HepG2 (cell line): ENCODE measurements around the gene LYPLA2. TPM values are rescaled to one million over a fixed set of nuclear protein-coding genes. Genes with fewer than 3 reads are reported as not detected.
A peak's percentile ranks its signal among the peaks of the same experiment; 100 is the strongest.

Experiments
- ATAC-seq: fragments of 200-7000 bp; cut with Tn5 transposase; 3 replicates; pipeline ENCODE4 v1.9.1; 2020; ENCODE audit warnings: mild to moderate bottlenecking, moderate library complexity
- BruUV-seq: library from RNA; stranded (reverse); fragments of 400-500 nt; replicated peaks from 2 replicates; lab custom pipeline; 2021; lab: Mats Ljungman, UMichigan
- CTCF ChIA-PET: fragments of 300-600 bp; formaldehyde crosslinking; extraction: SDS; loops from one replicate; lab custom pipeline; 2021; ENCODE audit warnings: low total read pairs, inconsistent platforms, low intra/inter-chr PET ratio; lab: Yijun Ruan, JAX
- POLR2A ChIA-PET: fragments of 350-600 bp; sonication (Branson Sonifier 250); formaldehyde crosslinking; loops from one replicate; lab custom pipeline; 2020; ENCODE audit warnings: antibody characterized with exemption, inconsistent platforms; lab: Yijun Ruan, JAX
- DNase-seq: peaks from one replicate; pipeline ENCODE4 v3.0.0-alpha.2; 2015; ENCODE audit warnings: low spot score
- FAIRE-seq: peaks from 3 replicates; lab custom pipeline; 2011; peaks lifted over from hg19 to GRCh38; lab: Jason Lieb, UNC
- H2AFZ ChIP-seq: one replicate; pipeline ENCODE4 v1.6.1; 2011; ENCODE audit warnings: low read length, inconsistent platforms
- H3K27ac ChIP-seq: fragments of 300-600 bp; 3 replicates; pipeline ENCODE4 v1.8.0; 2011; ENCODE audit warnings: mixed run types, mild to moderate bottlenecking, mixed read lengths, low read length, inconsistent platforms; ENCODE audit not compliant: insufficient read depth; ENCODE audit errors: extremely low read length
- H3K27me3 ChIP-seq, 2 experiments: fragments of 200-600 bp in 1 of 2; 2 replicates in 1 of 2; 3 replicates in 1 of 2; pipeline versions ENCODE4 v1.6.0 to v1.8.0; 2011; ENCODE audit warnings: low read length in 2 of 2, mild to moderate bottlenecking in 2 of 2, moderate library complexity in 2 of 2, inconsistent platforms in 1 of 2; ENCODE audit not compliant: insufficient read depth in 2 of 2, control insufficient read depth in 1 of 2
- H3K36me3 ChIP-seq, 2 experiments: fragments of 200-600 bp in 1 of 2; replicated peaks in 1 of 2; 2 replicates in 1 of 2; 3 replicates in 1 of 2; pipeline versions ENCODE4 v1.5.1 to v1.8.0; 2011; ENCODE audit warnings: low read length in 2 of 2, inconsistent platforms in 1 of 2; ENCODE audit not compliant: insufficient read depth in 2 of 2, control insufficient read depth in 1 of 2
- H3K4me1 ChIP-seq: 2 replicates; pipeline ENCODE4 v1.5.1; 2012; ENCODE audit warnings: low read length, inconsistent platforms; ENCODE audit not compliant: insufficient read depth
- H3K4me2 ChIP-seq: 2 replicates; pipeline ENCODE4 v1.6.0; 2011; ENCODE audit warnings: low read depth, low read length, inconsistent platforms
- H3K4me3 ChIP-seq, 3 experiments: fragments of 200-600 bp in 1 of 3; sonication (generic), shearing (Covaris generic) in 1 of 3; replicated peaks in 1 of 3; 2 replicates each; pipeline ENCODE4 v1.5.1; 2011 to 2016; ENCODE audit warnings: low read length in 3 of 3, inconsistent platforms in 2 of 3, low read depth in 2 of 3, mild to moderate bottlenecking in 2 of 3, control low read depth in 1 of 3, mixed read lengths in 1 of 3; ENCODE audit not compliant: insufficient read depth in 1 of 3
- H3K79me2 ChIP-seq: one replicate; pipeline ENCODE4 v1.6.1; 2011; ENCODE audit warnings: low read length, inconsistent platforms; ENCODE audit not compliant: insufficient read depth
- H3K9ac ChIP-seq: 2 replicates; pipeline ENCODE4 v1.6.0; 2011; ENCODE audit warnings: mild to moderate bottlenecking, low read depth, low read length, inconsistent platforms; ENCODE audit not compliant: insufficient read depth
- H3K9me3 ChIP-seq: 2 replicates; pipeline ENCODE4 v1.5.1; 2012; ENCODE audit warnings: mild to moderate bottlenecking, low read length
- H4K20me1 ChIP-seq: 2 replicates; pipeline ENCODE4 v1.6.0; 2011; ENCODE audit warnings: inconsistent platforms, mild to moderate bottlenecking, low read length, moderate library complexity; ENCODE audit not compliant: insufficient read depth
- ELF3 ChIP-seq: IDR thresholded peaks from 2 replicates; pipeline ENCODE4 v1.6.1; 2016; ENCODE audit warnings: missing genetic modification reagents, missing compliant biosample characterization
- KDM2A ChIP-seq: sonication (generic); formaldehyde crosslinking; IDR thresholded peaks from 2 replicates; pipeline ENCODE4 v1.4.0; 2020; ENCODE audit warnings: low read depth, missing genetic modification reagents, borderline replicate concordance
- MAF1 ChIP-seq: sonication (generic); formaldehyde crosslinking; IDR thresholded peaks from 2 replicates; pipeline ENCODE4 v1.5.0; 2020; ENCODE audit warnings: missing genetic modification reagents, borderline replicate concordance
- NFYC ChIP-seq: IDR thresholded peaks from 2 replicates; pipeline ENCODE4 v1.6.1; 2016; ENCODE audit warnings: missing genetic modification reagents, missing compliant biosample characterization
- RFX1 ChIP-seq: fragments of 450-650 bp; IDR thresholded peaks from 2 replicates; pipeline ENCODE4 v1.6.1; 2017
- TGIF2 ChIP-seq: IDR thresholded peaks from 2 replicates; pipeline ENCODE4 v1.6.1; 2016; ENCODE audit warnings: control low read depth, missing compliant biosample characterization
- ZFP36 ChIP-seq: fragments of 150-350 bp; IDR thresholded peaks from 2 replicates; pipeline ENCODE4 v1.6.1; 2018; ENCODE audit warnings: borderline replicate concordance, low read length, low read depth; ENCODE audit not compliant: partially characterized antibody
- ZNF225 ChIP-seq: sonication (generic); formaldehyde crosslinking; IDR thresholded peaks from 2 replicates; pipeline ENCODE4 v1.4.0; 2020; ENCODE audit warnings: mild to moderate bottlenecking, missing genetic modification reagents
- ZNF572 ChIP-seq: sonication (generic); formaldehyde crosslinking; IDR thresholded peaks from 2 replicates; pipeline ENCODE4 v1.5.1; 2020; ENCODE audit warnings: mild to moderate bottlenecking, missing genetic modification reagents
- ZNF724P ChIP-seq: sonication (generic); formaldehyde crosslinking; IDR thresholded peaks from 2 replicates; pipeline ENCODE4 v1.8.0; 2022; ENCODE audit warnings: missing genetic modification reagents, borderline replicate concordance
- ZNF773 ChIP-seq: sonication (generic); formaldehyde crosslinking; IDR thresholded peaks from 2 replicates; pipeline ENCODE4 v1.4.0; 2020; ENCODE audit warnings: missing genetic modification reagents, borderline replicate concordance
- WGBS: methylation state at CpG from one replicate; pipeline ENCODE4 v1.1.6; 2017; ENCODE audit warnings: low lambda C conversion rate; 5-methylcytosine and 5-hydroxymethylcytosine counted together
- in situ Hi-C: cut with HindIII; loops from 2 replicates; pipeline ENCODE4 v1.10.0; 2017; ENCODE audit warnings: low pct_unique_long_range_greater_than_20kb; ENCODE audit not compliant: extremely low pct_ligation_motif_present
- intact Hi-C: fragments of 100-400 bp; cut with micrococcal nuclease; formaldehyde crosslinking; loops from one replicate; pipeline ENCODE4 v1.10.0; 2022; ENCODE audit not compliant: unreplicated experiment
- polyA plus RNA-seq, 8 experiments: library from polyadenylated mRNA; depleted of rRNA in 3 of 8; stranded (reverse) in 7 of 8; unstranded in 1 of 8; fragments of >200 nt; fragmentation: Illumina TruSeq in 4 of 8; extraction: Trizol in 4 of 8; gene quantifications; 2 replicates each; pipeline versions ENCODE4 v1.2.1 to v1.2.3, GENCODE V29; 2011 to 2016; ENCODE audit warnings: low read depth in 4 of 8, missing spikeins in 1 of 8, mixed read lengths in 1 of 8; ENCODE audit not compliant: insufficient read depth in 1 of 8
- total RNA-seq, 5 experiments: library from RNA; depleted of rRNA; stranded (reverse); fragments of >200 nt; fragmentation: Illumina TruSeq; extraction: Trizol; gene quantifications; 2 replicates each; pipeline ENCODE4 v1.2.3, GENCODE V29; 2016; ENCODE audit warnings: low read depth in 1 of 5
- TF ChIP-seq, protein P1 (sequence below): sonication (generic); formaldehyde crosslinking; IDR thresholded peaks from 2 replicates; pipeline ENCODE4 v1.4.0; 2020; ENCODE audit warnings: missing genetic modification reagents, low read depth, mild to moderate bottlenecking, borderline replicate concordance
- TF ChIP-seq, protein P2 (sequence below): sonication (generic); formaldehyde crosslinking; IDR thresholded peaks from 2 replicates; pipeline ENCODE4 v1.4.0; 2020; ENCODE audit warnings: missing genetic modification reagents, borderline replicate concordance
- TF ChIP-seq, protein P3 (sequence below): sonication (generic); formaldehyde crosslinking; IDR thresholded peaks from 2 replicates; pipeline ENCODE4 v1.5.0; 2020; ENCODE audit warnings: mild to moderate bottlenecking, missing genetic modification reagents
- TF ChIP-seq, protein P4 (sequence below): sonication (generic); formaldehyde crosslinking; conservative IDR thresholded peaks from 2 replicates; pipeline ENCODE4 v1.4.0; 2020; ENCODE audit warnings: missing genetic modification reagents
- TF ChIP-seq, protein P5 (sequence below): IDR thresholded peaks from 2 replicates; pipeline ENCODE4 v1.6.1; 2018; ENCODE audit warnings: missing genetic modification reagents, mild to moderate bottlenecking, missing compliant biosample characterization

LYPLA2 gene
- total and polyA plus RNA-seq, 2 of the 13 experiments (the other 11 are each of a cell fraction or from before 2014, with no cell fraction given) = 72.1 to 73.2 TPM

DNA sequence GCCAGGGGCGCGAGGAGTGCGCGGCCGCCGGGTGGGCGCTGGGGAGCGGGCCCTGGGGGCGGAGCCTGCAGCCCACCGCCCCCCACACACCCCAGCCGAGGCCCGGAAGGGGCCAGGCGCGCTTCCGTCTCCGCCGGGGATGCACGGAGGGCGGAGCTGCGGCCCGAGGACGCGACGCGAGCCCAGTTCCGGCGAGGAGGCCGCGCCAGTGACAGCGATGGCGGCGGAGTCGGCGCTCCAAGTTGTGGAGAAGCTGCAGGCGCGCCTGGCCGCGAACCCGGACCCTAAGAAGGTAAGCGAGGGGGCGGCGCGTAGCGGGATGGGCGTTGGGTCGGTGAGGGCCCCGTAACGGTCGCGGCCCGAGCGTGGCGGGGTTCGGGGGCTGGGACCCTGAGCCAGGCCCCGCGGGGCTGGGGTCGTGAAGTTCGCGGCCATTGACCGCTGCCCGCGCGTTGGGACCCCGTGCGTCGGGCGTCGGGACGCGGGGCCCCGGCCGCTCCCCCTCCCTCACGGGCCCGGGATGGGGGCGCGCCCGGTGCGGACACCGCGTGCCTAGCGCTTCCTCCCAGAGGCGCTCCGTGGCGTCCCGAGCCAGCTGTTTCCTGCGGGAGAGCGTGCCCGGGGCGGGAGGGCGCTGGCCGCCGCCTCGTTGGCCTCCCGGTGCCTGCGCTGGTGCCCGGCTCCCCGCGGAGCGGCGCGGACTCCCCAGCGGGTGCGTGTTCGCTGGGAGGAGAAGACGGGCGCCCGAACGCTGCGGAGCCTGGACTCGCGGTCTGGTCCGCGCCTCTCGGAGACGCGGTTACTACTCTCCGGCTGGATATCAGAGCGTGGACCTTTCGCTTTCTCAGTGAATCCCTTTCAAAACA lies 47.4 kb upstream of the LYPLA2 start, which contains the start of gene ELOA:
TSS of gene ELOA (plus strand) at position 185 of the 866 bp plus-strand sequence. CDS start at position 218, 33 bp downstream.
- peaks cover 49% of the 10 kb centered on the region for H3K79me2 ChIP-seq
- TF ChIP-seq, protein P1, sequence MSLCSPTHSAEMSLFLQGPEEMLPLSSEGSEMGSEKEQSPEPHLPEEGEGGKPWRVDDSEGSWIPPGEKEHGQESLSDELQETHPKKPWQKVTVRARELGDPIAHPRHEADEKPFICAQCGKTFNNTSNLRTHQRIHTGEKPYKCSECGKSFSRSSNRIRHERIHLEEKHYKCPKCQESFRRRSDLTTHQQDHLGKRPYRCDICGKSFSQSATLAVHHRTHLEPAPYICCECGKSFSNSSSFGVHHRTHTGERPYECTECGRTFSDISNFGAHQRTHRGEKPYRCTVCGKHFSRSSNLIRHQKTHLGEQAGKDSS = no peak; the same call in 1 of the 2 replicates
- peak; percentile 93 for TF ChIP-seq KDM2A
- TF ChIP-seq, protein P2, sequence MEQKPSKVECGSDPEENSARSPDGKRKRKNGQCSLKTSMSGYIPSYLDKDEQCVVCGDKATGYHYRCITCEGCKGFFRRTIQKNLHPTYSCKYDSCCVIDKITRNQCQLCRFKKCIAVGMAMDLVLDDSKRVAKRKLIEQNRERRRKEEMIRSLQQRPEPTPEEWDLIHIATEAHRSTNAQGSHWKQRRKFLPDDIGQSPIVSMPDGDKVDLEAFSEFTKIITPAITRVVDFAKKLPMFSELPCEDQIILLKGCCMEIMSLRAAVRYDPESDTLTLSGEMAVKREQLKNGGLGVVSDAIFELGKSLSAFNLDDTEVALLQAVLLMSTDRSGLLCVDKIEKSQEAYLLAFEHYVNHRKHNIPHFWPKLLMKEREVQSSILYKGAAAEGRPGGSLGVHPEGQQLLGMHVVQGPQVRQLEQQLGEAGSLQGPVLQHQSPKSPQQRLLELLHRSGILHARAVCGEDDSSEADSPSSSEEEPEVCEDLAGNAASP (CRISPR knock-in tag) = peak; percentile 36; the same call in 1 of the 2 replicates
- TF ChIP-seq, protein P3, sequence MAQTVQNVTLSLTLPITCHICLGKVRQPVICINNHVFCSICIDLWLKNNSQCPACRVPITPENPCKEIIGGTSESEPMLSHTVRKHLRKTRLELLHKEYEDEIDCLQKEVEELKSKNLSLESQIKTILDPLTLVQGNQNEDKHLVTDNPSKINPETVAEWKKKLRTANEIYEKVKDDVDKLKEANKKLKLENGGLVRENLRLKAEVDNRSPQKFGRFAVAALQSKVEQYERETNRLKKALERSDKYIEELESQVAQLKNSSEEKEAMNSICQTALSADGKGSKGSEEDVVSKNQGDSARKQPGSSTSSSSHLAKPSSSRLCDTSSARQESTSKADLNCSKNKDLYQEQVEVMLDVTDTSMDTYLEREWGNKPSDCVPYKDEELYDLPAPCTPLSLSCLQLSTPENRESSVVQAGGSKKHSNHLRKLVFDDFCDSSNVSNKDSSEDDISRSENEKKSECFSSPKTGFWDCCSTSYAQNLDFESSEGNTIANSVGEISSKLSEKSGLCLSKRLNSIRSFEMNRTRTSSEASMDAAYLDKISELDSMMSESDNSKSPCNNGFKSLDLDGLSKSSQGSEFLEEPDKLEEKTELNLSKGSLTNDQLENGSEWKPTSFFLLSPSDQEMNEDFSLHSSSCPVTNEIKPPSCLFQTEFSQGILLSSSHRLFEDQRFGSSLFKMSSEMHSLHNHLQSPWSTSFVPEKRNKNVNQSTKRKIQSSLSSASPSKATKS (CRISPR knock-in tag) = no peak
- TF ChIP-seq RFX1 = no peak
- peak; percentile 43; the same call in 1 of the 2 replicates for TF ChIP-seq TGIF2 (CRISPR knock-in tag)
- no peak for TF ChIP-seq ZFP36
- TF ChIP-seq, protein P4, sequence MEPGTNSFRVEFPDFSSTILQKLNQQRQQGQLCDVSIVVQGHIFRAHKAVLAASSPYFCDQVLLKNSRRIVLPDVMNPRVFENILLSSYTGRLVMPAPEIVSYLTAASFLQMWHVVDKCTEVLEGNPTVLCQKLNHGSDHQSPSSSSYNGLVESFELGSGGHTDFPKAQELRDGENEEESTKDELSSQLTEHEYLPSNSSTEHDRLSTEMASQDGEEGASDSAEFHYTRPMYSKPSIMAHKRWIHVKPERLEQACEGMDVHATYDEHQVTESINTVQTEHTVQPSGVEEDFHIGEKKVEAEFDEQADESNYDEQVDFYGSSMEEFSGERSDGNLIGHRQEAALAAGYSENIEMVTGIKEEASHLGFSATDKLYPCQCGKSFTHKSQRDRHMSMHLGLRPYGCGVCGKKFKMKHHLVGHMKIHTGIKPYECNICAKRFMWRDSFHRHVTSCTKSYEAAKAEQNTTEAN (CRISPR knock-in tag) = no peak
- TF ChIP-seq, protein P5, sequence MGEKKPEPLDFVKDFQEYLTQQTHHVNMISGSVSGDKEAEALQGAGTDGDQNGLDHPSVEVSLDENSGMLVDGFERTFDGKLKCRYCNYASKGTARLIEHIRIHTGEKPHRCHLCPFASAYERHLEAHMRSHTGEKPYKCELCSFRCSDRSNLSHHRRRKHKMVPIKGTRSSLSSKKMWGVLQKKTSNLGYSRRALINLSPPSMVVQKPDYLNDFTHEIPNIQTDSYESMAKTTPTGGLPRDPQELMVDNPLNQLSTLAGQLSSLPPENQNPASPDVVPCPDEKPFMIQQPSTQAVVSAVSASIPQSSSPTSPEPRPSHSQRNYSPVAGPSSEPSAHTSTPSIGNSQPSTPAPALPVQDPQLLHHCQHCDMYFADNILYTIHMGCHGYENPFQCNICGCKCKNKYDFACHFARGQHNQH (CRISPR knock-in tag) = peak; percentile 56; the same call in 1 of the 2 replicates
- TF ChIP-seq ZNF572 (CRISPR knock-in tag) = no peak
- TF ChIP-seq NFYC (CRISPR knock-in tag) = no peak
- no peak for TF ChIP-seq MAF1 (CRISPR knock-in tag)
- TF ChIP-seq ZNF724P = no peak
- peak; percentile 70; the same call in 1 of the 2 replicates for TF ChIP-seq ELF3 (CRISPR knock-in tag)
- TF ChIP-seq ZNF773 (CRISPR knock-in tag) = no peak; the same call in 1 of the 2 replicates
- peak; percentile 28; the same call in 1 of the 2 replicates for TF ChIP-seq ZNF225 (CRISPR knock-in tag)

More for the DNA sequence above, 47.4 kb upstream of the LYPLA2 start, which contains the start of gene ELOA:
- Histone ChIP-seq H2AFZ (no peak within 1 kb of the TSS), H3K36me3 (peaks cover 3 to 12% of the 10 kb centered on the region in 2 experiments; a peak in 2 of 5 replicates), H3K9me3 (no peaks in the 10 kb centered on the region), H3K4me3 (peak within 1 kb of the TSS; percentile 81 to 98 (median 93)), H3K9ac (peak within 1 kb of the TSS; percentile 89), H3K27ac (peak within 1 kb of the TSS; percentile 79), H3K4me1 (peaks cover 37% of the 10 kb centered on the region), H3K27me3 (no peaks in the 10 kb centered on the region; a peak in 1 of 5 replicates), H4K20me1 (peaks cover 8% of the 10 kb centered on the region), H3K4me2 (peak within 1 kb of the TSS; percentile 92)
- peak; percentile 93 for ATAC-seq
- CTCF ChIA-PET = no interaction called here
- intact Hi-C loops = loop anchor here (10.0 kb wide), 1 partner anchor 189 kb away; the partner anchor contains the start of gene ID3
- DNase-seq = peak; percentile 35
- BruUV-seq = no TSS peak
- in situ Hi-C loops = no loop called here
- WGBS = 3% methylated on average over 8 of the region's 119 CpGs
- POLR2A ChIA-PET = interaction anchor here (0.6 to 4.5 kb wide), 11 partner anchors 14 to 278 kb away, joined by 3 to 42 read pairs (median 4); partner anchors contain the start of genes LYPLA2, PITHD1 and RPL11
- no peak for FAIRE-seq
